HepG2 (cell line): ENCODE results near the gene DENND5A. TPM values are rescaled to one million over a fixed set of nuclear protein-coding genes. Genes with fewer than 3 reads are reported as not detected.

Experiments used
- ATAC-seq: fragments of 200-7000 bp; cut with Tn5 transposase; 3 replicates; pipeline ENCODE4 v1.9.1; 2020; ENCODE audit warnings: mild to moderate bottlenecking, moderate library complexity
- BruUV-seq: library from RNA; stranded (reverse); fragments of 400-500 nt; replicated peaks from 2 replicates; lab custom pipeline; 2021; lab: Mats Ljungman, UMichigan
- CTCF ChIA-PET: fragments of 300-600 bp; formaldehyde crosslinking; extraction: SDS; loops from one replicate; lab custom pipeline; 2021; ENCODE audit warnings: low total read pairs, inconsistent platforms, low intra/inter-chr PET ratio; lab: Yijun Ruan, JAX
- POLR2A ChIA-PET: fragments of 350-600 bp; sonication (Branson Sonifier 250); formaldehyde crosslinking; loops from one replicate; lab custom pipeline; 2020; ENCODE audit warnings: antibody characterized with exemption, inconsistent platforms; lab: Yijun Ruan, JAX
- DNase-seq: peaks from one replicate; pipeline ENCODE4 v3.0.0-alpha.2; 2015; ENCODE audit warnings: low spot score
- FAIRE-seq: peaks from 3 replicates; lab custom pipeline; 2011; peaks lifted over from hg19 to GRCh38; lab: Jason Lieb, UNC
- H2AFZ ChIP-seq: one replicate; pipeline ENCODE4 v1.6.1; 2011; ENCODE audit warnings: low read length, inconsistent platforms
- H3K27ac ChIP-seq: fragments of 300-600 bp; 3 replicates; pipeline ENCODE4 v1.8.0; 2011; ENCODE audit warnings: mixed run types, mild to moderate bottlenecking, mixed read lengths, low read length, inconsistent platforms; ENCODE audit not compliant: insufficient read depth; ENCODE audit errors: extremely low read length
- H3K27me3 ChIP-seq, 2 experiments: fragments of 200-600 bp in 1 of 2; 2 replicates in 1 of 2; 3 replicates in 1 of 2; pipeline versions ENCODE4 v1.6.0 to v1.8.0; 2011; ENCODE audit warnings: low read length in 2 of 2, mild to moderate bottlenecking in 2 of 2, moderate library complexity in 2 of 2, inconsistent platforms in 1 of 2; ENCODE audit not compliant: insufficient read depth in 2 of 2, control insufficient read depth in 1 of 2
- H3K36me3 ChIP-seq, 2 experiments: fragments of 200-600 bp in 1 of 2; replicated peaks in 1 of 2; 2 replicates in 1 of 2; 3 replicates in 1 of 2; pipeline versions ENCODE4 v1.5.1 to v1.8.0; 2011; ENCODE audit warnings: low read length in 2 of 2, inconsistent platforms in 1 of 2; ENCODE audit not compliant: insufficient read depth in 2 of 2, control insufficient read depth in 1 of 2
- H3K4me1 ChIP-seq: 2 replicates; pipeline ENCODE4 v1.5.1; 2012; ENCODE audit warnings: low read length, inconsistent platforms; ENCODE audit not compliant: insufficient read depth
- H3K4me2 ChIP-seq: 2 replicates; pipeline ENCODE4 v1.6.0; 2011; ENCODE audit warnings: low read depth, low read length, inconsistent platforms
- H3K4me3 ChIP-seq, 3 experiments: fragments of 200-600 bp in 1 of 3; sonication (generic), shearing (Covaris generic) in 1 of 3; replicated peaks in 1 of 3; 2 replicates each; pipeline ENCODE4 v1.5.1; 2011 to 2016; ENCODE audit warnings: low read length in 3 of 3, inconsistent platforms in 2 of 3, low read depth in 2 of 3, mild to moderate bottlenecking in 2 of 3, control low read depth in 1 of 3, mixed read lengths in 1 of 3; ENCODE audit not compliant: insufficient read depth in 1 of 3
- H3K79me2 ChIP-seq: one replicate; pipeline ENCODE4 v1.6.1; 2011; ENCODE audit warnings: low read length, inconsistent platforms; ENCODE audit not compliant: insufficient read depth
- H3K9ac ChIP-seq: 2 replicates; pipeline ENCODE4 v1.6.0; 2011; ENCODE audit warnings: mild to moderate bottlenecking, low read depth, low read length, inconsistent platforms; ENCODE audit not compliant: insufficient read depth
- H3K9me3 ChIP-seq: 2 replicates; pipeline ENCODE4 v1.5.1; 2012; ENCODE audit warnings: mild to moderate bottlenecking, low read length
- H4K20me1 ChIP-seq: 2 replicates; pipeline ENCODE4 v1.6.0; 2011; ENCODE audit warnings: inconsistent platforms, mild to moderate bottlenecking, low read length, moderate library complexity; ENCODE audit not compliant: insufficient read depth
- EP300 ChIP-seq, 3 experiments: sonication (generic) in 1 of 3; formaldehyde crosslinking in 1 of 3; IDR thresholded peaks; 2 replicates each; pipeline versions ENCODE4 v1.5.1 to v1.6.1; 2011 to 2020; ENCODE audit warnings: low read depth in 2 of 3, low read length in 2 of 3, borderline replicate concordance in 1 of 3, improper control_type of control experiment in 1 of 3, mild to moderate bottlenecking in 1 of 3, missing genetic modification reagents in 1 of 3, moderate library complexity in 1 of 3
- FOXC1 ChIP-seq: sonication (generic); formaldehyde crosslinking; IDR thresholded peaks from 2 replicates; pipeline ENCODE4 v1.8.0; 2022; ENCODE audit warnings: mild to moderate bottlenecking, missing genetic modification reagents, borderline replicate concordance
- HOXA9 ChIP-seq: sonication (generic); formaldehyde crosslinking; IDR thresholded peaks from 2 replicates; pipeline ENCODE4 v1.8.1; 2022; ENCODE audit warnings: missing genetic modification reagents, mild to moderate bottlenecking, moderate library complexity, borderline replicate concordance
- NR2F1 ChIP-seq, 2 experiments: fragments of 450-650 bp in 1 of 2; formaldehyde crosslinking in 1 of 2; IDR thresholded peaks; 2 replicates each; pipeline versions ENCODE4 v1.5.0 to v1.6.1; 2016 to 2020; ENCODE audit warnings: mild to moderate bottlenecking in 1 of 2, missing compliant biosample characterization in 1 of 2, missing genetic modification reagents in 1 of 2, moderate library complexity in 1 of 2
- PAF1 ChIP-seq: IDR thresholded peaks from 2 replicates; pipeline ENCODE4 v1.6.1; 2016; ENCODE audit warnings: missing genetic modification reagents, missing compliant biosample characterization
- ZNF224 ChIP-seq: sonication (generic); formaldehyde crosslinking; IDR thresholded peaks from 2 replicates; pipeline ENCODE4 v1.5.0; 2020; ENCODE audit warnings: mild to moderate bottlenecking, missing genetic modification reagents
- ZNF44 ChIP-seq: sonication (generic); formaldehyde crosslinking; IDR thresholded peaks from 2 replicates; pipeline ENCODE4 v1.5.1; 2020; ENCODE audit warnings: mild to moderate bottlenecking, missing genetic modification reagents
- ZNF441 ChIP-seq: sonication (generic); formaldehyde crosslinking; IDR thresholded peaks from 2 replicates; pipeline ENCODE4 v1.7.0; 2021; ENCODE audit warnings: missing genetic modification reagents, borderline replicate concordance
- ZNF484 ChIP-seq: sonication (generic); formaldehyde crosslinking; IDR thresholded peaks from 2 replicates; pipeline ENCODE4 v1.5.1; 2020; ENCODE audit warnings: mild to moderate bottlenecking, low read depth, missing genetic modification reagents, borderline replicate concordance
- ZNF530 ChIP-seq: sonication (generic); formaldehyde crosslinking; IDR thresholded peaks from 2 replicates; pipeline ENCODE4 v1.5.0; 2020; ENCODE audit warnings: low read depth, mild to moderate bottlenecking, missing genetic modification reagents
- ZNF562 ChIP-seq: sonication (generic); formaldehyde crosslinking; IDR thresholded peaks from 2 replicates; pipeline ENCODE4 v1.8.0; 2022; ENCODE audit warnings: missing genetic modification reagents, borderline replicate concordance
- ZSCAN30 ChIP-seq: sonication (generic); formaldehyde crosslinking; IDR thresholded peaks from 2 replicates; pipeline ENCODE4 v1.5.0; 2020; ENCODE audit warnings: mild to moderate bottlenecking, missing genetic modification reagents
- WGBS: methylation state at CpG from one replicate; pipeline ENCODE4 v1.1.6; 2017; ENCODE audit warnings: low lambda C conversion rate; 5-methylcytosine and 5-hydroxymethylcytosine counted together
- in situ Hi-C: cut with HindIII; loops from 2 replicates; pipeline ENCODE4 v1.10.0; 2017; ENCODE audit warnings: low pct_unique_long_range_greater_than_20kb; ENCODE audit not compliant: extremely low pct_ligation_motif_present
- intact Hi-C: fragments of 100-400 bp; cut with micrococcal nuclease; formaldehyde crosslinking; loops from one replicate; pipeline ENCODE4 v1.10.0; 2022; ENCODE audit not compliant: unreplicated experiment
- polyA plus RNA-seq, 8 experiments: library from polyadenylated mRNA; depleted of rRNA in 3 of 8; stranded (reverse) in 7 of 8; unstranded in 1 of 8; fragments of >200 nt; fragmentation: Illumina TruSeq in 4 of 8; extraction: Trizol in 4 of 8; gene quantifications; 2 replicates each; pipeline versions ENCODE4 v1.2.1 to v1.2.3, GENCODE V29; 2011 to 2016; ENCODE audit warnings: low read depth in 4 of 8, missing spikeins in 1 of 8, mixed read lengths in 1 of 8; ENCODE audit not compliant: insufficient read depth in 1 of 8
- total RNA-seq, 5 experiments: library from RNA; depleted of rRNA; stranded (reverse); fragments of >200 nt; fragmentation: Illumina TruSeq; extraction: Trizol; gene quantifications; 2 replicates each; pipeline ENCODE4 v1.2.3, GENCODE V29; 2016; ENCODE audit warnings: low read depth in 1 of 5
- TF ChIP-seq, protein P1 (sequence below): sonication (generic); formaldehyde crosslinking; IDR thresholded peaks from 2 replicates; pipeline ENCODE4 v1.4.0; 2020; ENCODE audit warnings: missing genetic modification reagents
- TF ChIP-seq, protein P2 (sequence below): sonication (generic); formaldehyde crosslinking; IDR thresholded peaks from 2 replicates; pipeline ENCODE4 v1.5.0; 2020; ENCODE audit warnings: mild to moderate bottlenecking, missing genetic modification reagents
- TF ChIP-seq, protein P3 (sequence below): sonication (generic); formaldehyde crosslinking; IDR thresholded peaks from 2 replicates; pipeline ENCODE4 v1.4.0; 2020; ENCODE audit warnings: mild to moderate bottlenecking, missing genetic modification reagents
- TF ChIP-seq, protein P4 (sequence below): sonication (generic); formaldehyde crosslinking; IDR thresholded peaks from 2 replicates; pipeline ENCODE4 v1.4.0; 2020; ENCODE audit warnings: missing genetic modification reagents

Gene DENND5A
- total and polyA plus RNA-seq, 2 of the 13 experiments (the other 11 are each of a cell fraction or from before 2014, with no cell fraction given): 63.3 to 145 TPM

DNA sequence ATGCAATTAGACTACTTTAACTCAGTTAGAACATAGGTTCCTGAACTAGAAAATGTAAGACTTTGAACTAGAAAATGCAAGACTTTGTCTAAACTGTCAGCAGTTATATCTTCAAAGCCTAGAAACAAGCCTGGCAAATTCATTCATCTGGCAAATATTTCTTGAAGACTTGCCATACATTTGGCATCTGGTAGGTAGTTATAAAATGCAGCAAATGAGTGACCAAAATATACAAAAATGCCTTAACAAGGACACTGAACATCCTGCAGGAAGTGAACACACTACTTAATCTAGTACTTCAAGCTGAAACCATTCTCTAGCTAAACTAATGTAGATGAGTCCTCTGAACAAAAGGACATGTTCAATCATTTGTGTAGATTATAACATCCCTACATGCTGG, 89.0 kb downstream of the DENND5A start (continued):
- TF ChIP-seq FOXC1 (no peak), ZNF484 (CRISPR knock-in tag) (no peak)
- TF ChIP-seq, protein P1, sequence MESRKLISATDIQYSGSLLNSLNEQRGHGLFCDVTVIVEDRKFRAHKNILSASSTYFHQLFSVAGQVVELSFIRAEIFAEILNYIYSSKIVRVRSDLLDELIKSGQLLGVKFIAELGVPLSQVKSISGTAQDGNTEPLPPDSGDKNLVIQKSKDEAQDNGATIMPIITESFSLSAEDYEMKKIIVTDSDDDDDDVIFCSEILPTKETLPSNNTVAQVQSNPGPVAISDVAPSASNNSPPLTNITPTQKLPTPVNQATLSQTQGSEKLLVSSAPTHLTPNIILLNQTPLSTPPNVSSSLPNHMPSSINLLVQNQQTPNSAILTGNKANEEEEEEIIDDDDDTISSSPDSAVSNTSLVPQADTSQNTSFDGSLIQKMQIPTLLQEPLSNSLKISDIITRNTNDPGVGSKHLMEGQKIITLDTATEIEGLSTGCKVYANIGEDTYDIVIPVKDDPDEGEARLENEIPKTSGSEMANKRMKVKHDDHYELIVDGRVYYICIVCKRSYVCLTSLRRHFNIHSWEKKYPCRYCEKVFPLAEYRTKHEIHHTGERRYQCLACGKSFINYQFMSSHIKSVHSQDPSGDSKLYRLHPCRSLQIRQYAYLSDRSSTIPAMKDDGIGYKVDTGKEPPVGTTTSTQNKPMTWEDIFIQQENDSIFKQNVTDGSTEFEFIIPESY: no peak
- TF ChIP-seq, all 625 proteins: peak for 0

DNA sequence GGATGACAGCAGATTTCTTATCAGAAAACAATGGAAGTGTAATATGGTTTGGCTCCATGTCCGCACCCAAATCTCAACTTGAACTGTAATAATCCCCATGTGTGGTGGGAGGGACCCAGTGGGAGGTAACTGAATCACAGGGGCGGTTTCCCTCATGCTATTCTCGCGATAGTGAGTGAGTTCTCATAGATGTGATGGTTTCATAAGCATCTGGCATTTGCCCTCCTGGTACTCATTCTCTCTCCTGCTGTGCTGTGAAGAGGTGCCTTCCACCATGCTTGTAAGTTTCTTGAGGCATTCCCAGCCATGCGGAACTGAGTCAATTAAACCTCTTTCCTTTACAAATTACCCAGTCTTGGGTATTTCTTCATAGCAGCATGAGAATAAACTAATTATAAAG, 92.8 kb downstream of the DENND5A start:
- H3K4me3 ChIP-seq: no peak overlapping the region
- H3K36me3 ChIP-seq: peaks cover 13 to 56% of the 10 kb centered on the region in 2 experiments
- no peaks in the 10 kb centered on the region for H3K27me3 ChIP-seq
- DNase-seq (no peak), ATAC-seq (no peak), FAIRE-seq (no peak)
- no peak overlapping the region for H3K9ac ChIP-seq
- no peaks in the 10 kb centered on the region for H4K20me1 ChIP-seq
- H3K27ac ChIP-seq: no peak overlapping the region
- intact Hi-C loops (loop anchor here (10.0 kb wide), 1 partner anchor 342 kb away; no protein-coding TSS in a partner anchor), in situ Hi-C loops (loop anchor here (25.0 kb wide), 1 partner anchor 315 kb away; no protein-coding TSS in a partner anchor)
- no TSS peak for BruUV-seq
- no peaks in the 10 kb centered on the region for H3K9me3 ChIP-seq
- no peaks in the 10 kb centered on the region for H3K4me1 ChIP-seq
- 96% methylated on average over 5 of the region's 5 CpGs for WGBS
- H2AFZ ChIP-seq: no peak overlapping the region
- no peak overlapping the region for H3K4me2 ChIP-seq
- H3K79me2 ChIP-seq: no peaks in the 10 kb centered on the region
- POLR2A ChIA-PET: no interaction called here
- CTCF ChIA-PET: no interaction called here
- TF ChIP-seq PAF1 (CRISPR knock-in tag) (no peak), ZSCAN30 (CRISPR knock-in tag) (no peak), EP300 (IDR thresholded peaks at IDR 0.05; ENCODE audit: low read depth in 2 of 2, low read length in 2 of 2) (no peak), EP300 (CRISPR knock-in tag; IDR thresholded peaks at IDR 0.05; ENCODE audit: borderline replicate concordance) (no peak), ZNF224 (CRISPR knock-in tag) (no peak), ZNF44 (CRISPR knock-in tag) (no peak), ZNF562 (no peak), ZNF530 (CRISPR knock-in tag) (no peak), ZNF441 (CRISPR knock-in tag) (no peak), NR2F1 (CRISPR knock-in tag; IDR thresholded peaks at IDR 0.05) (no peak), HOXA9 (CRISPR knock-in tag) (no peak)
- TF ChIP-seq, protein P2, sequence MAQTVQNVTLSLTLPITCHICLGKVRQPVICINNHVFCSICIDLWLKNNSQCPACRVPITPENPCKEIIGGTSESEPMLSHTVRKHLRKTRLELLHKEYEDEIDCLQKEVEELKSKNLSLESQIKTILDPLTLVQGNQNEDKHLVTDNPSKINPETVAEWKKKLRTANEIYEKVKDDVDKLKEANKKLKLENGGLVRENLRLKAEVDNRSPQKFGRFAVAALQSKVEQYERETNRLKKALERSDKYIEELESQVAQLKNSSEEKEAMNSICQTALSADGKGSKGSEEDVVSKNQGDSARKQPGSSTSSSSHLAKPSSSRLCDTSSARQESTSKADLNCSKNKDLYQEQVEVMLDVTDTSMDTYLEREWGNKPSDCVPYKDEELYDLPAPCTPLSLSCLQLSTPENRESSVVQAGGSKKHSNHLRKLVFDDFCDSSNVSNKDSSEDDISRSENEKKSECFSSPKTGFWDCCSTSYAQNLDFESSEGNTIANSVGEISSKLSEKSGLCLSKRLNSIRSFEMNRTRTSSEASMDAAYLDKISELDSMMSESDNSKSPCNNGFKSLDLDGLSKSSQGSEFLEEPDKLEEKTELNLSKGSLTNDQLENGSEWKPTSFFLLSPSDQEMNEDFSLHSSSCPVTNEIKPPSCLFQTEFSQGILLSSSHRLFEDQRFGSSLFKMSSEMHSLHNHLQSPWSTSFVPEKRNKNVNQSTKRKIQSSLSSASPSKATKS (CRISPR knock-in tag): no peak
- TF ChIP-seq, protein P3, sequence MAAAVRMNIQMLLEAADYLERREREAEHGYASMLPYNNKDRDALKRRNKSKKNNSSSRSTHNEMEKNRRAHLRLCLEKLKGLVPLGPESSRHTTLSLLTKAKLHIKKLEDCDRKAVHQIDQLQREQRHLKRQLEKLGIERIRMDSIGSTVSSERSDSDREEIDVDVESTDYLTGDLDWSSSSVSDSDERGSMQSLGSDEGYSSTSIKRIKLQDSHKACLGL (CRISPR knock-in tag): no peak
- TF ChIP-seq, protein P4, sequence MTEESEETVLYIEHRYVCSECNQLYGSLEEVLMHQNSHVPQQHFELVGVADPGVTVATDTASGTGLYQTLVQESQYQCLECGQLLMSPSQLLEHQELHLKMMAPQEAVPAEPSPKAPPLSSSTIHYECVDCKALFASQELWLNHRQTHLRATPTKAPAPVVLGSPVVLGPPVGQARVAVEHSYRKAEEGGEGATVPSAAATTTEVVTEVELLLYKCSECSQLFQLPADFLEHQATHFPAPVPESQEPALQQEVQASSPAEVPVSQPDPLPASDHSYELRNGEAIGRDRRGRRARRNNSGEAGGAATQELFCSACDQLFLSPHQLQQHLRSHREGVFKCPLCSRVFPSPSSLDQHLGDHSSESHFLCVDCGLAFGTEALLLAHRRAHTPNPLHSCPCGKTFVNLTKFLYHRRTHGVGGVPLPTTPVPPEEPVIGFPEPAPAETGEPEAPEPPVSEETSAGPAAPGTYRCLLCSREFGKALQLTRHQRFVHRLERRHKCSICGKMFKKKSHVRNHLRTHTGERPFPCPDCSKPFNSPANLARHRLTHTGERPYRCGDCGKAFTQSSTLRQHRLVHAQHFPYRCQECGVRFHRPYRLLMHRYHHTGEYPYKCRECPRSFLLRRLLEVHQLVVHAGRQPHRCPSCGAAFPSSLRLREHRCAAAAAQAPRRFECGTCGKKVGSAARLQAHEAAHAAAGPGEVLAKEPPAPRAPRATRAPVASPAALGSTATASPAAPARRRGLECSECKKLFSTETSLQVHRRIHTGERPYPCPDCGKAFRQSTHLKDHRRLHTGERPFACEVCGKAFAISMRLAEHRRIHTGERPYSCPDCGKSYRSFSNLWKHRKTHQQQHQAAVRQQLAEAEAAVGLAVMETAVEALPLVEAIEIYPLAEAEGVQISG (CRISPR knock-in tag): no peak
